ENCODE results near the gene LMOD3.

LMOD3 gene

DNA sequence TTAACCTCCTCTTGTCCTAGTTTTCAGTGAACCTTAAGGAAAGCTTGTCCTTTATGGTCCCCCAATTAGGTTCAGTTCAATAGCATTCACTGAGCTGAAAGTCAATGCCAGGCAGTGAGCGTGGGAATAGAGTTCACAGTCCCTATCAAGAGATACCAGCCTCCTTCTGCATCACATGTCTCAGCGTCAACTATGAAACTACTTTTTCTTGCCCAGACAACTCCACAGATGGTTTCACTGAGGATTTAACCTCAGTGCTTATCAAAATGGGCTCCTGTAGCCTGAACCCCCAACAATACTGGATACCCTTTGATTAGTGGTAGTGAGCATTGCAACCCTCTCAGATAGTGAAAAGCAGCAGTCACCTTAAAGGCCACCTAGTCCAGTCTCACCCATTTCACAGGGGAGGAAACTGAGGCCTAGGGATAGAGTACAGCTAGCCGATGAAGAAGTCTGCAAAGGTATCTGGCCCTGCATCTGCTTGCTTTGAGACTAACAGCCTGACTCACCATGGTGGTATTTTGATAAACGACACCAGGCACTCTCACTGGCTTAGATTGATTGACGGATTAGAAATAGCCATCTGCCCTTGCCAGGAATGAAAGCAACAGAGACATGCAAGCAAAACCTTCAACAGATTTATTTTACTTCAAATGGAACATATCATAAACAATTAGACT lies 40.7 kb downstream of the LMOD3 start:
- Histone ChIP-seq H3K9me3 (ENCODE audit: control insufficient read depth in 1 of 2, low read length in 2 of 2) (no peaks in the 10 kb centered on the region), H3K36me3 (ENCODE audit: control insufficient read depth in 1 of 2, insufficient read depth in 2 of 2, low read length in 2 of 2) (no peaks in the 10 kb centered on the region), H3K27me3 (ENCODE audit: low read depth, low read length) (no peaks in the 10 kb centered on the region), H3K27ac (ENCODE audit: low read length) (peak overlapping the region; percentile 6), H3K4me1 (ENCODE audit: control insufficient read depth in 1 of 2, insufficient read depth in 2 of 2, low read length in 2 of 2) (peaks cover 26 to 50% of the 10 kb centered on the region in 2 donors), H3K4me3 (ENCODE audit: low read depth in 1 of 2, low read length in 2 of 2) (no peak overlapping the region)

GRCh38 chr3:69080233-69080920 lies 42.0 kb downstream of the LMOD3 start, which contains the start of gene UBA3:
Gene UBA3 (minus strand): TSS chr3:69080365. CDS start chr3:69080353, 12 bp downstream.
- Histone ChIP-seq H3K9me3 (ENCODE audit: control insufficient read depth in 1 of 2, low read length in 2 of 2) (no peaks in the 10 kb centered on the region), H3K27me3 (ENCODE audit: low read depth, low read length) (no peaks in the 10 kb centered on the region), H3K4me1 (ENCODE audit: control insufficient read depth in 1 of 2, insufficient read depth in 2 of 2, low read length in 2 of 2) (peaks cover 26 to 43% of the 10 kb centered on the region in 2 donors), H3K27ac (ENCODE audit: low read length) (peak within 1 kb of the TSS; percentile 80), H3K4me3 (ENCODE audit: low read depth in 1 of 2, low read length in 2 of 2) (peak within 1 kb of the TSS; percentile 76 to 98), H3K36me3 (ENCODE audit: control insufficient read depth in 1 of 2, insufficient read depth in 2 of 2, low read length in 2 of 2) (no peaks in the 10 kb centered on the region)

- Histone ChIP-seq H3K9me3 (ENCODE audit: control insufficient read depth in 1 of 2, low read length in 2 of 2) (no peaks in the 10 kb centered on the region), H3K27me3 (ENCODE audit: low read depth, low read length) (no peaks in the 10 kb centered on the region), H3K27ac (ENCODE audit: low read length) (peak overlapping the region; percentile 80), H3K4me1 (ENCODE audit: control insufficient read depth in 1 of 2, insufficient read depth in 2 of 2, low read length in 2 of 2) (peaks cover 25 to 41% of the 10 kb centered on the region in 2 donors), H3K36me3 (ENCODE audit: control insufficient read depth in 1 of 2, insufficient read depth in 2 of 2, low read length in 2 of 2) (no peaks in the 10 kb centered on the region), H3K4me3 (ENCODE audit: low read depth in 1 of 2, low read length in 2 of 2) (peak overlapping the region; percentile 76 to 98)
Measured at GRCh38 chr3:69079269-69080159, 42.9 kb downstream of the LMOD3 start.

DNA sequence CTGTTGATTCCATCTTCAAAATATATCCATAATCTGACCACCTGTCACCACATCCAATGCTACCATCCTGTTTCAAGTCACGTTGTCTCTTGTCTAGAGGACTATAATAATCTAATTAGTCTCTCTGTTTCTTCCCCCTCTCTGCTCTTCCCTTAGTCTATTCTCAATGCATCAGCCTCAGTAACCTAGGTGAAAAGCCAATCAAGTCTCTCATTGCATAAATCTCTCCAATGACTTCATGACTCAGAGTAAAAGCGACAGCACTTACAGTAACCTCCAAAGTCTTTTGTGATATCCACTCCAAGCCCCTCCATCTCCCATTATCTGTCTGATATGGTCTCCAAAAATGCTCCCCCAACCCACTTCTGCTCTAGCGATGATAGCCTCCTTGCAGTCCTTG lies 49.5 kb downstream of the LMOD3 start:
- no peaks in the 10 kb centered on the region for H3K27me3 ChIP-seq (ENCODE audit: low read depth, low read length)
- H3K4me3 ChIP-seq (ENCODE audit: low read depth in 1 of 2, low read length in 2 of 2), result no peak overlapping the region
- peaks cover 3 to 12% of the 10 kb centered on the region in 2 donors for H3K36me3 ChIP-seq (ENCODE audit: control insufficient read depth in 1 of 2, insufficient read depth in 2 of 2, low read length in 2 of 2)
- no peaks in the 10 kb centered on the region for H3K9me3 ChIP-seq (ENCODE audit: control insufficient read depth in 1 of 2, low read length in 2 of 2)
- H3K27ac ChIP-seq (ENCODE audit: low read length), result no peak overlapping the region
- H3K4me1 ChIP-seq (ENCODE audit: control insufficient read depth in 1 of 2, insufficient read depth in 2 of 2, low read length in 2 of 2), result peaks cover 0 to 4% of the 10 kb centered on the region in 2 donors

DNA sequence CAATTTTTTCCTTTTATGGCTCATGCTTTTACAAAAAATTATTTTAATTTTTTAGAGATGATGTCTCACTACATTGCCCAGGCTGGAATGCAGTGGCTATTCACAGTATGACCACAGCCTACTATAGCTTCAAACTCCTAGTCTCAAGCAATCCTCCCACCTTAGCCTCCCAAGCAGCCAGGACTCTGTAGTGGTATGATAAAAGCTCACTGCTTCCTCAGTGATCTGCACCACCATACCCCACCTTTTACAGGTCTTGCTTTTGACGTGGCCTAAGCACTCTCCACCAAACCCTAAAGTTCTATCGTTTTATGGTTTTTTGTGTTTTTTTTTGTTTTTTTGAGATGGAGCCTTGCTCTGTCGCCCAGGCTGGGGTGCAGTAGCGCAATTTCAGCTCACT lies 56.3 kb downstream of the LMOD3 start:
- H3K36me3 ChIP-seq (ENCODE audit: control insufficient read depth in 1 of 2, insufficient read depth in 2 of 2, low read length in 2 of 2), result peaks cover 23 to 33% of the 10 kb centered on the region in 2 donors
- no peaks in the 10 kb centered on the region for H3K4me1 ChIP-seq (ENCODE audit: control insufficient read depth in 1 of 2, insufficient read depth in 2 of 2, low read length in 2 of 2)
- H3K27me3 ChIP-seq (ENCODE audit: low read depth, low read length), result no peaks in the 10 kb centered on the region
- no peak overlapping the region for H3K27ac ChIP-seq (ENCODE audit: low read length)
- no peak overlapping the region for H3K4me3 ChIP-seq (ENCODE audit: low read depth in 1 of 2, low read length in 2 of 2)
- no peaks in the 10 kb centered on the region for H3K9me3 ChIP-seq (ENCODE audit: control insufficient read depth in 1 of 2, low read length in 2 of 2)

- Histone ChIP-seq H3K4me3 (ENCODE audit: low read depth in 1 of 2, low read length in 2 of 2) (no peak overlapping the region), H3K9me3 (ENCODE audit: control insufficient read depth in 1 of 2, low read length in 2 of 2) (no peaks in the 10 kb centered on the region), H3K36me3 (ENCODE audit: control insufficient read depth in 1 of 2, insufficient read depth in 2 of 2, low read length in 2 of 2) (peaks cover 29 to 38% of the 10 kb centered on the region in 2 donors), H3K4me1 (ENCODE audit: control insufficient read depth in 1 of 2, insufficient read depth in 2 of 2, low read length in 2 of 2) (no peaks in the 10 kb centered on the region), H3K27me3 (ENCODE audit: low read depth, low read length) (no peaks in the 10 kb centered on the region), H3K27ac (ENCODE audit: low read length) (no peak overlapping the region)
Measured at GRCh38 chr3:69065318-69065964, 57.0 kb downstream of the LMOD3 start.

GRCh38 chr3:69063636-69064035 lies 58.8 kb downstream of the LMOD3 start:
- peaks cover 38 to 43% of the 10 kb centered on the region in 2 donors for H3K36me3 ChIP-seq (ENCODE audit: control insufficient read depth in 1 of 2, insufficient read depth in 2 of 2, low read length in 2 of 2)
- H3K4me1 ChIP-seq (ENCODE audit: control insufficient read depth in 1 of 2, insufficient read depth in 2 of 2, low read length in 2 of 2), result no peaks in the 10 kb centered on the region
- H3K9me3 ChIP-seq (ENCODE audit: control insufficient read depth in 1 of 2, low read length in 2 of 2), result no peaks in the 10 kb centered on the region
- H3K27me3 ChIP-seq (ENCODE audit: low read depth, low read length), result no peaks in the 10 kb centered on the region
- H3K4me3 ChIP-seq (ENCODE audit: low read depth in 1 of 2, low read length in 2 of 2), result no peak overlapping the region
- H3K27ac ChIP-seq (ENCODE audit: low read length), result no peak overlapping the region

GRCh38 chr3:69059688-69060087 lies 62.7 kb downstream of the LMOD3 start:
- no peaks in the 10 kb centered on the region for H3K9me3 ChIP-seq (ENCODE audit: control insufficient read depth in 1 of 2, low read length in 2 of 2)
- no peaks in the 10 kb centered on the region for H3K27me3 ChIP-seq (ENCODE audit: low read depth, low read length)
- H3K4me3 ChIP-seq (ENCODE audit: low read depth in 1 of 2, low read length in 2 of 2), result no peak overlapping the region
- no peaks in the 10 kb centered on the region for H3K4me1 ChIP-seq (ENCODE audit: control insufficient read depth in 1 of 2, insufficient read depth in 2 of 2, low read length in 2 of 2)
- no peak overlapping the region for H3K27ac ChIP-seq (ENCODE audit: low read length)
- H3K36me3 ChIP-seq (ENCODE audit: control insufficient read depth in 1 of 2, insufficient read depth in 2 of 2, low read length in 2 of 2), result peaks cover 42 to 59% of the 10 kb centered on the region in 2 donors

GRCh38 chr3:69058947-69059224 lies 63.5 kb downstream of the LMOD3 start:
- H3K4me3 ChIP-seq (ENCODE audit: low read depth in 1 of 2, low read length in 2 of 2), result no peak overlapping the region
- no peak overlapping the region for H3K27ac ChIP-seq (ENCODE audit: low read length)
- H3K9me3 ChIP-seq (ENCODE audit: control insufficient read depth in 1 of 2, low read length in 2 of 2), result no peaks in the 10 kb centered on the region
- H3K36me3 ChIP-seq (ENCODE audit: control insufficient read depth in 1 of 2, insufficient read depth in 2 of 2, low read length in 2 of 2), result peaks cover 42 to 61% of the 10 kb centered on the region in 2 donors
- no peaks in the 10 kb centered on the region for H3K27me3 ChIP-seq (ENCODE audit: low read depth, low read length)
- no peaks in the 10 kb centered on the region for H3K4me1 ChIP-seq (ENCODE audit: control insufficient read depth in 1 of 2, insufficient read depth in 2 of 2, low read length in 2 of 2)

DNA sequence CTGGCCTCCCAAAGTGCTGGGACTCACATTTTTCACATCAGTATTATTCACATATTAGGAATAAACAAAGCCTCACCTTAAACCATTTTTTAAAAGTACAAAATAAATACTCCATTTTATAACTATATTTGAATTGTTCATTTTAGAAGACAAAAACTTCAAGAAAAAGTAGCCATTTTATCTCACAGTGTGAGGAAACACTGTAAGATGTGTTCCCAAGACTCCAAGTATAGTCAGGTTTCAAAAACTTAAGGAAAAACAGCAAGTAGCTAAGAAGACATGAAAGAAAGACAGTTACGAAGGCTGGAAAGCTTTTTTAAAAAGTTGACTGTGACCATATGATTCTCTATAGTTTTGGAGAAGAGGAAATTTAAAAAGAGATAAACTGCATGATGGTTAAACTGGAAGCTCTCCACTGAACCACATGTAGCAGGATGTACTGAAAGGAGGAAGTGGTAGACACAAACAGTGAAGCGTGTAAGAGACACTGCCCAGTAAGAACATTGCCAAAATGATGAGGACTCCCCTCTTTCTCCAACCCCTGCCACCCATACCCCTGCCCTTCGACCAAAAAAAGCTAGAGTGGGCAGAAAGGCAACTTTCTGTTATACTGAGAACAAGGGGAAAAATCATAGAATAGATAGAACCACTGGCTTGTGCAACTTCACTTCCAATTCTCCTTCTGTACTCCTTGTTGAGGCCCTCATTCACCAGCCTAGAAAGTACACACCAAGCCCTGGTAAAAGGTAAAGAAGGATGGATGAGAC lies 64.0 kb downstream of the LMOD3 start:
- Histone ChIP-seq H3K4me3 (ENCODE audit: low read depth in 1 of 2, low read length in 2 of 2) (no peak overlapping the region), H3K27ac (ENCODE audit: low read length) (no peak overlapping the region), H3K4me1 (ENCODE audit: control insufficient read depth in 1 of 2, insufficient read depth in 2 of 2, low read length in 2 of 2) (no peaks in the 10 kb centered on the region), H3K9me3 (ENCODE audit: control insufficient read depth in 1 of 2, low read length in 2 of 2) (no peaks in the 10 kb centered on the region), H3K36me3 (ENCODE audit: control insufficient read depth in 1 of 2, insufficient read depth in 2 of 2, low read length in 2 of 2) (peaks cover 46 to 61% of the 10 kb centered on the region in 2 donors), H3K27me3 (ENCODE audit: low read depth, low read length) (no peaks in the 10 kb centered on the region)

Measured in muscle layer of duodenum (tissue), 2 donors.